Limb (tissue), 2 donors: ENCODE measurements around the gene DUOXA1.
"Not testable (repeated sequence)": the region's sequence is repeated elsewhere in the genome, so short reads cannot be mapped to it uniquely, and the experiment has no call there.

Source experiments
- DNase-seq, 2 donors: peaks; one replicate each; pipeline ENCODE4 v3.0.0-alpha.2; 2016; ENCODE audit errors: extremely low spot score in 2 of 2

Gene DUOXA1

GRCh38 chr15:45093013-45093412 is 36.7 kb downstream of the DUOXA1 start:
- no peak for DNase-seq

DNA sequence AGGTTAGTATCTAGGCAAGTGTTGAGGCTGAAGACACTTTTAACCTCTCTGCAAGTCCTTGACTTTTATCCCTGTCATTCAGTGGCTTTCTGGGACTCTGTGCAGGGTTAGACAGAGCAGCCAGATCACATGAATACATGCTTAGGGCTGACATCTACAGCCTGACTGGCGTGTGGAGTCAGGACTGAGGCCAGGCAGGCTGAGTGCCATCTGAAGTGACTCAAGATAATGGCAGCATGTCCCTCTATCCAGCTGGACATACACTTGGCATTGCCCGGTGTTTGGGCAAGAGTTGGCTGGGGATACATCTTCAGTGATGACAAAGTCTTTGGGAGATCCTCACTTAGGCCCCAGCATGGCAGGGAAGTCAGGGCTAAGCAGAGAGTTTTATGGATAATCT is 38.1 kb downstream of the DUOXA1 start:
- DNase-seq = no peak

GRCh38 chr15:45091161-45091560 is 38.5 kb downstream of the DUOXA1 start:
- DNase-seq = no peak

DNA sequence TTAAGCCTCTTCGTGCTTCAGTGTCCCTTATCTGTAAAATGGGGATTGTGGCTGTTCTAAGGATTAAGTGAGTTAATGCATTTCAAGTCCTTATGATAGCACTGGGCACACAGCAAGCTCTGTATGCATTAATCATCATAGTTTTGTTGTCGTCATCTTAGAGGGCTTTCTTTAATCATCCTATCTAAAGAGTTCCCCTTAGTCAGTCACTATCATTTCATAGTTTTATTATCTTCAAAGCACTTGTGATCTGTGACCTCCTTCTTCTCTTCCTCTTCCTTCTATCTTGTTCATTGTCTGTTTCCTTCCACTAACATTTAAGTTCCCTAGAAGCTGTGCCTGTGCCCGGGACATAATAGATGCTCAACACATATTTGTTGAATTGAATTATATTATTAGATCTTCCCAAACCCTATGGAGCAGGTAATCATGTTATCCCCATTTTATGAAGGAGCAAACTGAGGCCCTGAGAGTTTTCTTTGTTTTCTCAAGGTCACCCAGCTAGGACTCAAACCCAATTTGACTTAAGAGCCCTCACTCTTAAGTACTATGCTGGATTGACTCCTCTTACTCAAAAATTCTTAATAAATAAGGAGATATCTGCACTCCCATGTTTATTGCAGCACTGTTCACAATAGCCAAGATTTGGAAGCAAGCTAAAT is 39.8 kb downstream of the DUOXA1 start:
- no peak for DNase-seq

DNA sequence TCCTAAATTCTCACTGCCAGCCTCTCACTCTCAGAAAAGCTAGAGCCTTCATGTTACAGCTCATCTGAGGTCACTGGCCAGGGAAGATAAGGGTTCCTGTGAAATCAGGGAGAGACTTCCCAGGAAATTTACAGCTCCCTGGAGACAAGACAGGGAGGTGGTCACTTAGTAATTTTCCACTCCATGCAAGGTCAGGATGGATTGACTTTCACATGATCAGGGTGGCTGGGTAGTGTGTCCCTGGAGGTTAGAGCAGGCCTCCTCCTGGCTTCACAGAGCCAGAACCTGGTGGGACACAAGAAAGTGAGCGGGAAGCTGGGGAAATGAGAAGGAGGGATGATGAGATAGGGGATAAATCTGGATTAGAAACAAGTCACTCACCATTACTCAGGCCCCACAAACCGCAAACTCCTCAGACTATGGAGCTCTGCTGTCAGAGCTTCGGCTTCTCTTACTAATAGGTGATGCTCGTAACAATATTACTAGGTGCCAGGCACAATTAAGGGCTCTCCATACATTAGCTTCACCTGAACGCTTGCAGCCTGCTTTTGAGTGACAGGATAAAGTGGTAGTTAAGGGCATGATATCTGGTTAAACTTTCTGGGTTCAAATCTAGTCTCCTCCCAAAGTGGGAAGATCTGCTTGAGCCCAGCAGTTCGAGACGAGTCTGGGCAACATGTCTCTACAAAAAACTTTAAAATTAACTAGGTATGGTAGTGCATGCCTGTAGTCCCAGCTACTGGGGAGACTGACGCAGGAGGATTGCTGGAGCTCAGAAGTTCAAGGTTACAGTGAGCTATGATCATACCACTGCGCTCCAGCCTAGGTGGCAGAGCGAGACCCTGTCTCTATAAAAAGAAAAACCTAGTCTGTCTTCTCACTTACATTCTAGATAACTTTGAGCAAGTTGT is 40.6 kb downstream of the DUOXA1 start:
- no peak for DNase-seq

- no peak for DNase-seq
Measured at GRCh38 chr15:45087513-45087912, 42.2 kb downstream of the DUOXA1 start.

DNA sequence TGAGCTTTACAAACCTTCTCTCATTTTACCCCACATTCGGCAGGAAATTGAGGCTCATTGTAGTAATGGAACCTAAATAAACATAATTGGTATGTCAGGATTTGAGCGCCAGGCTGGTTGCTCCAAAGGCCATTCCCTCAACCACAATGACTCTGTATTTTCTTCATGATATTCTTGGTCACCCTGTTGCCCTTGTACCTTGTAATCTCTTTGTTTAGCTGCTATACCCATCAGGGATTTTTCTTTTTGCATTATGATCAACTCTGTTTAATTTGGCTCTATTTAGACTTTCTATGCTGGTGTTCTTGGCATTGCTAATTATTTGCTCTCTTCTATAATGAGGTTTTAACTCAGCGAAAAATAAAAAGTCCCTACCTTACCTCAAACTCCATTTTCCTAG is 45.5 kb downstream of the DUOXA1 start:
- no peak for DNase-seq

DNA sequence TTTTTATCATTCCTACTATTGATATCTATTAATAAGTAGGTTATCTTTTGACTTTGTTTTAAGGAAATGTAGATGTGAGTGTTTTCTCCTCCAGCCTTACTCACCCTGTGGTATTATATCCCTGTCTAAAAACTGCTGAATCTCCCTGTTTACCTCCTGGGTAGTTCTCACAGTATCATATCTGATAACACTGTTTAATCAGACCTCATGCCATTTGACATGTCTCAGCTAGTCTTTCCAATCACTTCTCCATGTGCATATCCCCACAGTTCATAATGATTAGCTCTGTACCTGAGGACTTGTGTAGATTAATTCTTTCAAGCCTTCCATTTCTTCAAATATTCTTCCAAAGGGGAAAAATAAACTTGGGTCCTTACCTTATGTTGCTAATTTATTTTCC is 46.5 kb downstream of the DUOXA1 start:
- no peak for DNase-seq

DNA sequence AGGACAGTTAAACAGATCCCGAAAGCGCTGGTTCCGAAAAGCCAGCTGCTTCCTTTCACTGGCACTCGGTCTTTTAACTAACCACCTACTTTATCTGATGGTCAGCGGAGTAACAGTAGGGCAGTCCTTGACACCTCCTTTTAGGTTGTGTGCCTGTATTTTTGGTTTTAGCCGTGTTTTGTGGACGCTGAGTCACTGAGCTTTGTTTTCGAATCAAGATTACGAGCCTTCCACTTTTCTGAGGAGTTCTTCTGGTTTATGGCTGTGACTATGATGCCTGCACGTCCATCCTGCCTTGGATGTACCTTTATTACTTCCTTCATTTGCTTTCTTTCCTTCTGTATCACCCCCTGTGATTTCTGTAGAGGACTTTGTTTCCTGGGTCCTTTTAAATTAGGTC is 47.3 kb downstream of the DUOXA1 start:
- DNase-seq = not testable (repeated sequence)

GRCh38 chr15:45080593-45080992 is 49.1 kb downstream of the DUOXA1 start:
- not testable (repeated sequence) for DNase-seq

- DNase-seq = not testable (repeated sequence)
Measured at GRCh38 chr15:45079628-45080246, 49.9 kb downstream of the DUOXA1 start.

DNA sequence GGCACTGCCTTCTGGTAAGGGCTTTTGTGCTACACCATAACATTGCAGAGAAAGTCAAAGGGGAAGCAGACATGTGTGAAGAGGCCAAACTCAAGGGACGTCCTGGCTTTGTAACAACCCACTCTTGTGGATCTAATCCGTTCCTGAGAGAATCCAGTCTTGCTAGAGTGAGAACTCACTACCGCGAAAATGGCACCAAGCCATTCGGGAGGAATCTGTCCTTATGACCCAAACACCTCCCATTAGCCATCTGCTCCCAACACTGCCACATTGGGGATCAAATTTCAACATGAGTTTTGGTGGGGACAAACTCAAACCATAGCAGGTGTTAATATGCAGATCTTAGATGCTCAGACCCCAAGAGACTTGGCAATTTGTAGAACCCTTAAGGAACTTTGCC is 50.5 kb downstream of the DUOXA1 start:
- not testable (repeated sequence) for DNase-seq

DNA sequence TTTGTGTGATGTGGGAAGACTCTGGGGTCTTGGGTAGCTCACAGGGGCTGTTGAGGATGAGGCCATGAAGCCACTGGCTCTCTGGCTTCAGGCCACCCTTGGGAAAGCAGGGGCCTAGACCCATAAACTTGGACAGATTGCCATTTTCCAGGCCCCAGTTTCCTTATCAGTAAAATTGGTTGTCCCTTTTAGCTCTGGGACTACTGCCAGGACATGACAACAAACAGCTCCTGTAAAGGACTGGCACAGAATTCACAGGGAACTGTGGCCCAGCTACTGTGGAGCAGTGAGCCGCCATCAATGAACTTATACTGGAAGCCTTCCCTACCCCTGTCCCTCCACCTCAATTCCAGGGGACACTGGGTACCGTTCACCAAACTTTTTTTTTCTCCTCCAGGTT is 52.3 kb downstream of the DUOXA1 start:
- not testable (repeated sequence) for DNase-seq

DNA sequence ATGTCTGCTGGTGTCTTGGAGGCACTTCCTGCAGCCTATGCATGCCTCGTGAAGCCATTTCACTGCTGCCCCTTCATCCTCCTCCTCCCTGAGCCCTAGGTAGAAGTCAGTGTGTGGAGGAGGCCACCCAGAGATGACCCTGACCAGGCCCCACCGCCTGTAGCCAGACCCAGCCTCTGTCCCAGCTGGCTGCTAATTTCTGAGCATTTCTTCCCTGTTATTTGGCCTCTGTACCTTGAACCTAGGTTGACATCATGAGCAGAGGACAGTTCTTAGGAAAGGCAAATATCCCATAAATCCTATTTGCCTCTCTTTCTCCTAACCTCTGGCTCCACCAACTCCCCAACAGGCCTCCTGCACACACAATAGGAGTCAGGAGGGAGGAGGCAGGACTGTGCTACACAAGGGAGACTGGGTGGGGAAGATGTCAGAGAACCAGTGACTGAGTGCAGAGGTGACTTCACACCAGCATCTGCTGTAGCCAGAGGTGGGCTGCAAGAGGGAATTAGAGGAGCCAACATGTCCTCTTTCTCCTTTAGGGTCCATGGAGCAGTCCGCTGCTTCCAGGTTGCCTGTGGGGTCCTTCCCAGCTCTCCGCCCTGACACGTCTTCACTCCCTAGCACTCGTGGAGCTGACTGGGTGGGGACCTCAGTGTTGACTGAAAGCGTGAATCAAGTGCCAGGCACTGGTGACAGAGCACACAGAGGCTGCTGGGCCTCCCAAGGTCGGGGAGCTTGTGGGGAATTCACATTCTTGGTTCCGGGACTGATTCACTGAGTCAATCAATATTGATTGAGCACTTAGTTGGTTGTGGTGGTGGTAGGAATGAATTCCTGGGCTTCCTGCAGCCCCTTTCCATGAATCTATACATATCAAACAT is 54.0 kb downstream of the DUOXA1 start:
- DNase-seq = not testable (repeated sequence)

DNA sequence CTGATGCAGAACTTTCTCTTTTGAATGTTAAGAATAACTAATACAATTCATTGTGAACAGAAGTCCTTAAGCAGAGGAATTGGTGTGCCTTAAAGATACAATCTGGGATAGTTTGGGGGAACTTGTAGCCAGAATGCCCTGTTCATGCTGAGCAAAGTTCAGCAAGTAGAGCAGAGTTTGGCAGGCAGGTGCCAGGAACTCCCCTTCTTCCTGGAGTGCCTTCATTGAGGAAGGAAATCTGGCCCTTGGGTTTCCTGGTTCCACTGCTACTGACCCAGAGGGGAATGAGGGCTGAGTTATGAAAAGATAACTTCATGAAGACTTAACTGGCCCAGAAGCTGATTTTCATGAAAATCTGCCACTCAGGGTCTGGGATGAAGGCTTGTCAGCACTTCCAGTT is 56.1 kb downstream of the DUOXA1 start:
- not testable (repeated sequence) for DNase-seq

GRCh38 chr15:45069942-45070360 is 59.7 kb downstream of the DUOXA1 start:
- DNase-seq = not testable (repeated sequence)
